PC-9 (cell line): ENCODE measurements around the gene GMIP. TPM values are rescaled to one million over a fixed set of nuclear protein-coding genes. Genes with fewer than 3 reads are reported as not detected.

ENCODE experiments used
- BruUV-seq: library from RNA; stranded (reverse); fragments of 400-500 nt; replicated peaks from 2 replicates; lab custom pipeline; 2021; lab: Mats Ljungman, UMichigan
- CTCF ChIA-PET: fragments of 300-600 bp; sonication (Branson Sonifier 250); formaldehyde crosslinking; loops from one replicate; lab custom pipeline; 2022; ENCODE audit warnings: antibody characterized with exemption; lab: Charles Lee
- POLR2A ChIA-PET: fragments of 300-600 bp; sonication (Branson Sonifier 250); formaldehyde crosslinking; loops from one replicate; lab custom pipeline; 2022; ENCODE audit warnings: antibody characterized with exemption; ENCODE audit not compliant: unreplicated experiment; lab: Charles Lee
- DNase-seq, 2 experiments: peaks; one replicate each; pipeline versions ENCODE4 v3.0.0 to v3.0.0-alpha.2; 2015 to 2022; ENCODE audit warnings: mixed read lengths in 1 of 2
- H2AFZ ChIP-seq: fragments of 200-600 bp; sonication (generic); 2 replicates; pipeline ENCODE4 v1.8.1; 2017; ENCODE audit warnings: antibody characterized with exemption
- H3F3A ChIP-seq: fragments of 200-600 bp; sonication (generic); 2 replicates; pipeline ENCODE4 v1.8.1; 2017; ENCODE audit warnings: antibody characterized with exemption, mild to moderate bottlenecking, low read depth; ENCODE audit not compliant: insufficient read depth
- H3K27ac ChIP-seq: fragments of 200-600 bp; sonication (generic); 2 replicates; pipeline ENCODE4 v1.6.1; 2016; ENCODE audit warnings: mixed run types
- H3K27me3 ChIP-seq: fragments of 200-600 bp; sonication (generic); 2 replicates; pipeline ENCODE4 v1.6.1; 2016; ENCODE audit warnings: low read depth, mixed run types; ENCODE audit not compliant: insufficient read depth
- H3K36me3 ChIP-seq: fragments of 200-600 bp; sonication (generic); 2 replicates; pipeline ENCODE4 v1.6.1; 2016; ENCODE audit warnings: low read depth, mixed run types
- H3K4me1 ChIP-seq: fragments of 200-600 bp; sonication (generic); replicated peaks from 2 replicates; pipeline ENCODE4 v1.6.1; 2016; ENCODE audit warnings: mixed run types; ENCODE audit not compliant: insufficient read depth
- H3K4me2 ChIP-seq: fragments of 200-600 bp; sonication (generic); 2 replicates; pipeline ENCODE4 v1.6.1; 2017; ENCODE audit warnings: mixed run types
- H3K4me3 ChIP-seq: fragments of 200-600 bp; sonication (generic); 2 replicates; pipeline ENCODE4 v1.6.1; 2016; ENCODE audit warnings: mixed run types
- H3K79me2 ChIP-seq: fragments of 200-600 bp; sonication (generic); 2 replicates; pipeline ENCODE4 v1.6.1; 2017; ENCODE audit warnings: low read depth, mixed run types
- H3K9me2 ChIP-seq: fragments of 200-600 bp; sonication (generic); 2 replicates; pipeline ENCODE4 v1.8.1; 2017; ENCODE audit warnings: mild to moderate bottlenecking; ENCODE audit not compliant: insufficient read depth
- H3K9me3 ChIP-seq: fragments of 200-600 bp; sonication (generic); 2 replicates; pipeline ENCODE4 v1.8.1; 2016; ENCODE audit warnings: low read depth; ENCODE audit not compliant: insufficient read depth
- H4K20me1 ChIP-seq: fragments of 200-600 bp; sonication (generic); 2 replicates; pipeline ENCODE4 v1.8.1; 2017; ENCODE audit not compliant: insufficient read depth
- EZH2 ChIP-seq: fragments of 200-600 bp; sonication (generic); IDR thresholded peaks from 2 replicates; pipeline ENCODE4 v1.8.0; 2017; ENCODE audit warnings: antibody characterized with exemption, low read depth
- intact Hi-C: fragments of 100-400 bp; cut with micrococcal nuclease; formaldehyde crosslinking; loops from one replicate; pipeline ENCODE4 v1.10.0; 2022; ENCODE audit not compliant: unreplicated experiment
- total RNA-seq: library from RNA; stranded (reverse); gene quantifications from 2 replicates; pipeline ENCODE4 v1.2.3, GENCODE V29; 2021
- TF ChIP-seq, protein P1 (sequence below): fragments of 200-600 bp; sonication (generic); conservative IDR thresholded peaks from 2 replicates; pipeline ENCODE4 v1.6.1; 2017; ENCODE audit warnings: mixed run types, antibody characterized with exemption, mild to moderate bottlenecking, moderate library complexity

GMIP gene
- total RNA-seq, 1 experiment from 2014 or later: 15.4 TPM

- H3K36me3 ChIP-seq: peaks cover 12% of the 10 kb centered on the region; the same call in 1 of the 2 replicates
- peaks cover 5% of the 10 kb centered on the region; the same call in 1 of the 2 replicates for H3K4me1 ChIP-seq
- H2AFZ ChIP-seq: no peak overlapping the region
- CTCF ChIA-PET: no interaction called here
- H3K9me2 ChIP-seq: no peaks in the 10 kb centered on the region
- H4K20me1 ChIP-seq: no peaks in the 10 kb centered on the region
- H3K4me3 ChIP-seq: no peak overlapping the region
- peaks cover 39% of the 10 kb centered on the region; the same call in 1 of the 2 replicates for H3F3A ChIP-seq
- no peak overlapping the region for H3K27ac ChIP-seq
- POLR2A ChIA-PET: no interaction called here
- no peak overlapping the region for H3K4me2 ChIP-seq
- TF ChIP-seq EZH2: no peak
- TF ChIP-seq, protein P1, sequence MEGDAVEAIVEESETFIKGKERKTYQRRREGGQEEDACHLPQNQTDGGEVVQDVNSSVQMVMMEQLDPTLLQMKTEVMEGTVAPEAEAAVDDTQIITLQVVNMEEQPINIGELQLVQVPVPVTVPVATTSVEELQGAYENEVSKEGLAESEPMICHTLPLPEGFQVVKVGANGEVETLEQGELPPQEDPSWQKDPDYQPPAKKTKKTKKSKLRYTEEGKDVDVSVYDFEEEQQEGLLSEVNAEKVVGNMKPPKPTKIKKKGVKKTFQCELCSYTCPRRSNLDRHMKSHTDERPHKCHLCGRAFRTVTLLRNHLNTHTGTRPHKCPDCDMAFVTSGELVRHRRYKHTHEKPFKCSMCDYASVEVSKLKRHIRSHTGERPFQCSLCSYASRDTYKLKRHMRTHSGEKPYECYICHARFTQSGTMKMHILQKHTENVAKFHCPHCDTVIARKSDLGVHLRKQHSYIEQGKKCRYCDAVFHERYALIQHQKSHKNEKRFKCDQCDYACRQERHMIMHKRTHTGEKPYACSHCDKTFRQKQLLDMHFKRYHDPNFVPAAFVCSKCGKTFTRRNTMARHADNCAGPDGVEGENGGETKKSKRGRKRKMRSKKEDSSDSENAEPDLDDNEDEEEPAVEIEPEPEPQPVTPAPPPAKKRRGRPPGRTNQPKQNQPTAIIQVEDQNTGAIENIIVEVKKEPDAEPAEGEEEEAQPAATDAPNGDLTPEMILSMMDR: no peak
- BruUV-seq: no TSS peak
- H3K9me3 ChIP-seq: no peaks in the 10 kb centered on the region
- intact Hi-C loops: no loop called here
- H3K79me2 ChIP-seq: no peaks in the 10 kb centered on the region
- no peaks in the 10 kb centered on the region for H3K27me3 ChIP-seq
- no peak for DNase-seq
Measured at GRCh38 chr19:19630062-19630414, 13.4 kb downstream of the GMIP start.

GRCh38 chr19:19628501-19629134 is 14.8 kb downstream of the GMIP start:
- ChIA-PET POLR2A (interaction anchor here (0.6 to 0.7 kb wide), 3 partner anchors 14 to 60 kb away, joined by 3 to 5 read pairs (median 5); no protein-coding TSS in a partner anchor), CTCF (interaction anchor here (0.9 kb wide), 1 partner anchor 77 kb away, joined by 3 read pairs; no protein-coding TSS in a partner anchor)
- Histone ChIP-seq H3K4me3 (peak overlapping the region; percentile 68), H4K20me1 (no peaks in the 10 kb centered on the region), H3K4me2 (peak overlapping the region; percentile 90), H3K4me1 (peaks cover 5% of the 10 kb centered on the region; the same call in 1 of the 2 replicates), H3K9me2 (no peaks in the 10 kb centered on the region), H3F3A (peaks cover 39% of the 10 kb centered on the region; the same call in 1 of the 2 replicates), H2AFZ (peak overlapping the region; percentile 90), H3K27me3 (no peaks in the 10 kb centered on the region), H3K9me3 (no peaks in the 10 kb centered on the region), H3K36me3 (no peaks in the 10 kb centered on the region), H3K27ac (peak overlapping the region; percentile 84), H3K79me2 (no peaks in the 10 kb centered on the region)
- TF ChIP-seq EZH2: no peak
- TF ChIP-seq, protein P1: no peak; the same call in 1 of the 2 replicates
- peak; percentile 74 to 84 for DNase-seq
- BruUV-seq: TSS peak; percentile 55
- intact Hi-C loops: loop anchor here (2.0 kb wide), 1 partner anchor 82 kb away; no protein-coding TSS in a partner anchor

- POLR2A ChIA-PET: interaction anchor here (0.5 to 0.6 kb wide), 2 partner anchors 13 to 447 kb away, joined by 5 read pairs; no protein-coding TSS in a partner anchor
- H3K36me3 ChIP-seq: no peaks in the 10 kb centered on the region
- H3K4me3 ChIP-seq: peak within 1 kb of the TSS; percentile 68
- H3F3A ChIP-seq: peaks cover 39% of the 10 kb centered on the region; the same call in 1 of the 2 replicates
- intact Hi-C loops: loop anchor here (2.0 kb wide), 1 partner anchor 81 kb away; no protein-coding TSS in a partner anchor
- H3K9me2 ChIP-seq: no peaks in the 10 kb centered on the region
- peak within 1 kb of the TSS; percentile 84 for H3K27ac ChIP-seq
- no peaks in the 10 kb centered on the region for H3K79me2 ChIP-seq
- H3K4me1 ChIP-seq: peaks cover 5% of the 10 kb centered on the region; the same call in 1 of the 2 replicates
- no peaks in the 10 kb centered on the region for H4K20me1 ChIP-seq
- peak within 1 kb of the TSS; percentile 90 for H2AFZ ChIP-seq
- TF ChIP-seq, protein P1: no peak; the same call in 1 of the 2 replicates
- no peak for TF ChIP-seq EZH2
- H3K9me3 ChIP-seq: no peaks in the 10 kb centered on the region
- no peaks in the 10 kb centered on the region for H3K27me3 ChIP-seq
- peak within 1 kb of the TSS; percentile 90 for H3K4me2 ChIP-seq
- DNase-seq: peak; percentile 44 to 71
- BruUV-seq: no TSS peak
- CTCF ChIA-PET: interaction anchor here (0.9 kb wide), 1 partner anchor 76 kb away, joined by 3 read pairs; no protein-coding TSS in a partner anchor
Measured at GRCh38 chr19:19627621-19628500, 15.6 kb downstream of the GMIP start, which contains the start of gene LPAR2. Gene LPAR2, minus strand, starts transcription at chr19:19628220. Its CDS starts 945 bp downstream, at chr19:19627275.
